GM21576 (cell line): Measurements from ENCODE around the gene ARHGAP44.

ENCODE experiments used
- ATAC-seq: cut with Tn5 transposase; IDR thresholded peaks from one replicate; pipeline ENCODE4 v1.9.1; 2021; ENCODE audit warnings: mild to moderate bottlenecking, moderate library complexity; ENCODE audit not compliant: unreplicated experiment

The ARHGAP44 gene

DNA sequence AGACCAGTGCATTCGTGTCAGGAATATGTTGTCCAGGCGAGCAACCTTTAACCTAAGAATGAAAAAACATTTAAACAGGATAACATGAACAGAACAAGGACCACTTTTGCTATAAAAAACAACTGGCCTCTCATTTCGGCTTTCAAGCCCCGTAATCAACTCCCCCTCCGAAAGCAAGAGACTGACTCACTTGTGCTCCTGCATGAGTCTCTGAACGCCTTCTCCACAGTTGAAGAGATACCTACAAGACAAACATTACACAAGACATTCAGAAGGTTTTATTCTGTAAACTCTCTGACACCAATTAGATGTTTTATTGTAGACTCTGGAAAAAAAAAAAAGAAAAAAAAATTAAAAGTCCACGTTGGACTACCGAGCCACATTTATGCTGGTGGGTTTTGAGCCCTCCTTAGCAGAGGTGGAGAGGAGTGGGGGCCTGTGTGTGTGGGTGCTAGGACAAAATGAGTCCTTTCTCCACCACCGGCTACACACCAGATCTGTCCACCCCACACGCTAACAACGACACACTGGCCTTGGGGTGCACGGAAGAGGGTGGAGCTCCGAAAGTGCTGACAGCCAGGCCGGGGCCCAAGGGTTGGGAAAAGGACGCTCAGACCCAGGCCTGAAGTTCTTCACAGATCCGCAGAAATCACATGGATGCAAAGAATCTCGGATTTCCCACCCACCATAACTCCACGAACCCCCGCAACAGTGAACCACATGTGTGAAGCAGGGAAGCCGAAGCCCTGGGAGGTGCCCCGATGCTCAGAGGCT, 227.8 kb downstream of the ARHGAP44 start:
- ATAC-seq: peak; percentile 13

GRCh38 chr17:13017655-13018459, 228.6 kb downstream of the ARHGAP44 start, which contains the start of gene ELAC2:
ELAC2 (minus strand) TSS chr17:13018027; CDS start chr17:13017947, 80 bp downstream.
- ATAC-seq: peak; percentile 96

- ATAC-seq: no peak
Measured at GRCh38 chr17:13024016-13024415, 234.7 kb downstream of the ARHGAP44 start.

GRCh38 chr17:13024526-13025257, 235.4 kb downstream of the ARHGAP44 start:
- peak; percentile 93 for ATAC-seq

DNA sequence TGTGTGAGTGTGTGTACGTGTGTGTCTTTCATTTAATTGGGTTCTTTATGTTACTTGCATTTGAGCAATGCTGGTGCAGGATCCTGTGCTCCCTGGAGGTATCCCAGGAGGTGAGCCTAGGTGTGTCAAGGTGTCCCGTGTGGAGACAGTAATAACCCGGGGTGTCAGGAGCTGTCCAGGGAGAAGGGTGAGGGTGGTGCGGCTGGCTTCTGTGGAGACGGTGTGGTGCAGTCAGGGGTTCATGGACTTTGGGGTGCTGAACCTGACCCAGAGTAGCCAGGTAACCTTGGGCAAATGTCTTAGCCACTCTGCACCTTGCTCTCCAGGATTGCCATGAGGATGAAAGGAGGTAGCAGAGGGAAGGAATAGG, 235.9 kb downstream of the ARHGAP44 start:
- no peak for ATAC-seq

- no peak for ATAC-seq
Measured at GRCh38 chr17:13025687-13026086, 236.4 kb downstream of the ARHGAP44 start.

GRCh38 chr17:13027246-13027645, 237.9 kb downstream of the ARHGAP44 start:
- no peak for ATAC-seq

GRCh38 chr17:13029340-13029739, 240.0 kb downstream of the ARHGAP44 start:
- no peak for ATAC-seq

DNA sequence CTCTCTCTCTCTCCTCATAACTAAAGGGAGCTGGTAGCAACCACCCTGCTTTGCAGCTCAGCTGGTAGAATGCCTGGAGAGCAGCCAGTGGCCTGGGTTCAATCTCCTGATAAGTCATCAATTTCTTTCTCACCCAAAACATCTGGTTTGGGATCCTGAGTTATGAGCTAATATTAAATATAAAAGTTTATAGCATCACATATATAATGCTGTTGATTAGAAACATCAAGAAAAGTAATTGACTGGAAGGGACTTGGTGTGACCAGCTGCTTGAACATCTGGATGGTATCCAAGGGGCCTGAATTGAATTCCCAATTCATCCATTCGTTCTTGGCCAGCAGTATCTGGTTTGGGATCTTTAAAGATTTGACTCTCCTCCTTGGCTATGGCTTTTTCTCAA, 240.8 kb downstream of the ARHGAP44 start:
- no peak for ATAC-seq

GRCh38 chr17:13030459-13031300, 241.4 kb downstream of the ARHGAP44 start:
- ATAC-seq: no peak

DNA sequence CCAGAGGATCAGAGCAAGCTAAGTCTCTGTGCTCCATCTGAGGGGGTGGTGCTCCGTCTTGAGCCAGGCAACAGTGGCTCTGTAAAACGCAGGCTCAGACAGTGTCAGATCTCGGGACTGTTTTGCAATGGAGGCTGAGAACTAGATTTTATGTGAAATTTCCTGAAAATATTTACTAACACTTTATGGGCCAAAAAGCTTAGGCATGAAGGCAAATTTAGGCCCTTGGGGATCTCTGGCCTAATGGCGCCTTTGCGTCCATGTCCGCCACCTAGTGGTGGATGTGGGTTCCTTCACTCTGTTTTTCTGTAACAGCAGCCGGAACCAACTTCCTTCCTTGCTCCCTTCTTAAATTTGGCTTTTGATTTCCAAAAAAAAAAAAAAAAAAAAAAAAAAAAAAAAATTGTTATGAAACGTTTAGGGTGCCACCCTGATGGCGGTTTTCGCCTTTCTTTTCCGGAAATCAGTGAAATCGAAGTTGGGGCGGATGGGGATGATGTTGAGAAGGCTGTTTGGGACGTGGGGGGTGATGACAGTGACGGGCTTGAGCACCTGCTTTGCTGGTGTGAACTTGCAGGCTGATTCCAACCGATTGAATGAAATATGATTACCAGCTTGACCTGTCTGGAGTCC, 242.5 kb downstream of the ARHGAP44 start:
- no peak for ATAC-seq

DNA sequence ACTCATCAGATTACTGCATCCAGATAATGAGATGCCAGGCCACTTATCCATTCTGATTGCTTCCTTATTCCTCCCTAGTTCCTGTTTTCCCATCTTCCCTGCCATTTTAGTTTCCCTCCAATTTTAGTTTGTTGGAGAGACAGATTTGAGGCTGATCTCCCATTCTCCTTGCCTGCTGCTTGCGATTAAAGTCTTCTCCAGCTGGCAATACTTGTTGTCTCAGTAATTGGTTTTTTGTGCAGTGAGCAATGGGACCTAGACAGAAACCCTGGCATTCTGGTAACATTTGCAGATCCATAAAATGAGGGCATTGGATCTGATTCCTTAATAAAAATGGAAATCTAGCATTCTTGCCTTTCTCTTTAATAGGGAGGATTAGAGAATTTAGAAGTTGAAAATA, 246.1 kb downstream of the ARHGAP44 start:
- ATAC-seq: no peak

- ATAC-seq: no peak
Measured at GRCh38 chr17:13036751-13037150, 247.5 kb downstream of the ARHGAP44 start.

GRCh38 chr17:13038931-13039665, 249.8 kb downstream of the ARHGAP44 start:
- ATAC-seq: no peak
